HG03520 (cell line): ENCODE data around the gene LNPEP.
"Not testable (repeated sequence)": the region's sequence is repeated elsewhere in the genome, so short reads cannot be mapped to it uniquely, and the experiment has no call there.

ENCODE experiments used
- ATAC-seq: cut with Tn5 transposase; IDR thresholded peaks from one replicate; pipeline ENCODE4 v1.9.1; 2021; ENCODE audit warnings: mild to moderate bottlenecking, moderate library complexity; ENCODE audit not compliant: unreplicated experiment

LNPEP gene

DNA sequence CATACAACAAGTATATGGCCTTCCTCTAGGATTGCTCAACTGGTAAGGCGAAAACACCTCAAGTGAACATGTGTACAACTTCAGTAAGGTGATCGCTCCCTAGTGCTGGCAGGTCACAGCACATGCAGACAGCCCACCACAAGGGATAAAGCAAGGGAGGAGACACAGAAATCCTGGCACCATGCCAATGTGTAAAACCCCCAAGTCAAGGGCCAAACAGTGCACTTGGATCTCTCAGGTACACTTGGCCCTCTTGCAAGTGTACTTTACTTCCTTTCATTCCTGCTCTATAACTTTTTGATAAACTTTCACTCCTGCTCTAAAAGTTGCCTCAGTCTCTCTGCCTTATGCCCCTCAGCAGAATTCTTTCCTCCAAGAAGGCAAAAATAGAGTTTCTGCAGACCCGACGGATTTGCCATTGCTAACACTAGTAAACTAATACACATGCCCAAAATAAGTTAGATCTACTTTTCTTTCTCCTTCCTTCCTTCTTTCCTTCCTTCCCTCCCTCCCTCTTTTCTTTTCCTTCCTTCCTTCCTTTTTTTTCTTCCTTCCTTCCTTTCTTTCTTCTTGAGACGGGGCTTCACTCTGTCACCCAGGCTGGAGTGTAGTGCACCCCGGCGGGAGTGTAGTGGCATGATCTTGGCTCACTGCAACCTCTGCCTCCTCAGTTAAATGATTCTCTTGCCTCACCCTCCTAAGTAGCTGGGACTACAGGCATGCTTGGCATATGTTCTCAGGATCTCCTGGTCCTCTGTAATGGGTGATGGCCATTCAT is 6.8 kb upstream of the LNPEP start:
- ATAC-seq = no peak

DNA sequence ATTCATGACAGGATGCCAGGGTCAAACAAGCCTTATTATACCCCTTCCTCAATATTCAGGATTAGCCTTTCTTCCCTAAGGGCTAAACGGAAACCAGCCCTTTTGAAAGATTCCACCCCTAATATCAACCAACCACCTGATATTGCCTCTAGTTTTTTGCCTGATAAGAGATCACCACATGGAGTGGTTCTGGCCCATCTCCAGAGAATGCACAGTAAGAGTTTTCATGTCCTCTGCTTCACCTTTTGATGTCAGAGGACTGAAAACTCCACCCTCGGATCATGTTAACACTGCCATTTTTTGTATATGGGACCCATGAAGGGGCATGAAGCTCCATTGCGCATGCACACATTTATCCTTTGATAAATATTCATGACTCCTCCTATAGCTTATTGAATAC is 5.8 kb upstream of the LNPEP start:
- ATAC-seq = no peak

DNA sequence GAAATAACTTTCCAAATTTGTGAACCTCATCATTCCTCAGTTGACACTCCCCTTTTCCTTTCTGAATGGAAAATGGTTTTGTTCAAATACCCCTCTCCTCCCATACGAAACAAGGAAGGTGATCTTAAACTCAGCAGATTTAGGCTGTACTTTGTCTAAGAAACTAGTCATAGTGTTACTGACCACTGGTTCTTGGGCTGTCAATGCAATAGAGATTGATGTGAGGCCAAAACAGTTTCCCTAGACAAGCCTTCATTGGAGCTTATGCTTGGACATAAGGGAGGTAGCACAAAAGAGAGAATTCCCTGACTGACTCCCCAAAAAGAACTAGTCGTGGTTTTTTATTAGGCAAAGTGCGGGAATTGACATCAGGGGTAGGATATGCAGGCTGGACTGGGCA is 5.3 kb upstream of the LNPEP start:
- no peak for ATAC-seq

DNA sequence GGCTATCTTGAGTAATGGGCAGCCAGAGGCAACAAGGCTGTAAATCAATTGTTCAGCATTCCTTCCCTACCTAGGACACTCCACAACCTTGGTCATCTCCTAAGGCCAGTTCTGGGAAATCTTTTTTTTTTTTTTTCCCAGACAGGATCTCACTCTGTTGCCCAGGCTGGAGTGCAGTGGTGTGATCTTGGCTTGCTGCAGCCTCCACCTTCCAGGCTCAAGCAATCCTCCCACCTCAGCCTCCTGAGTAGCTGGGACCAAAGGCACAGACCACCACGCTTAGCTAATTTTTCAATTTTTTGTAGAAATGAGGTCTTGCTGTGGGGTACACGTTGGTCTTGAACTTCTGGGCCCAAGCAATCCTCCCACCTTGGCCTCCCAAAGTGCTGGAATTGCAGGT is 4.8 kb upstream of the LNPEP start:
- not testable (repeated sequence) for ATAC-seq

DNA sequence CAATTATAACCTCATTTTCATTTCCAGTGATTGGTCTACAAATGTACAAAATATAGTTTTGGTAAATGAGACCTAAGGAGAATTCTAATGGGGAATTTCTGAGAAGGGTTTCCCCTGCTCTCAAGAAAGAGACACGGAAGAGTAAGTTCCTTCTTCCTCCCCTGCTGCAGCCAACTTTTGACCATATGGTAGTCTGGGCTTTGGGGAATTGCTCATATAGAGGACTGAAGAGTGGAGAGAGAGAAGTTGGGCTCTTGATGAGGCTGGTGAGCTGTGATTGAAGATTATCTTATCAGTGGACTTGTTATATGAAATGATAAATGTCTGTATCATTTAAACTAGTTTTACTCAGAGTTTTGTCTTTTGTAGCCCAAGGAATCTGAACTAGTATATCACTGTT is 4.3 kb upstream of the LNPEP start:
- no peak for ATAC-seq

DNA sequence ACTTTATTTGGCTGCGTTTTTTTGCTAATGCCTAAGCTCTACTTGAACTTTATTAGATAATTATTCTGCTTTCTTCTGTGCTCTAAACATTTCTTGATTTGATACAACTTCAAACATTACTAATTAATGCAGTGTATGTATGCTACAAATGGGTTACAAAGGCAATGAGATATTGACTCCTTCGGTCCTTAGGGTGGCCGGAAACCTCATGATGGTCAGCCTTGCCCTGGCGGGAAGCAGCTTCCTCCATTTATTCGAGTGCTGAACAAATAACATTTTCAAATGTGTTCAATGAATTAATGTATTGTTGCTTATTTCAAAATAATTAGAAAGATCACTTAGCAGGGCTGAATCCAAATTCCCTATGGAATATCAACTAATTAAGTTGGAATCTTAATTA is 3.9 kb upstream of the LNPEP start:
- no peak for ATAC-seq

DNA sequence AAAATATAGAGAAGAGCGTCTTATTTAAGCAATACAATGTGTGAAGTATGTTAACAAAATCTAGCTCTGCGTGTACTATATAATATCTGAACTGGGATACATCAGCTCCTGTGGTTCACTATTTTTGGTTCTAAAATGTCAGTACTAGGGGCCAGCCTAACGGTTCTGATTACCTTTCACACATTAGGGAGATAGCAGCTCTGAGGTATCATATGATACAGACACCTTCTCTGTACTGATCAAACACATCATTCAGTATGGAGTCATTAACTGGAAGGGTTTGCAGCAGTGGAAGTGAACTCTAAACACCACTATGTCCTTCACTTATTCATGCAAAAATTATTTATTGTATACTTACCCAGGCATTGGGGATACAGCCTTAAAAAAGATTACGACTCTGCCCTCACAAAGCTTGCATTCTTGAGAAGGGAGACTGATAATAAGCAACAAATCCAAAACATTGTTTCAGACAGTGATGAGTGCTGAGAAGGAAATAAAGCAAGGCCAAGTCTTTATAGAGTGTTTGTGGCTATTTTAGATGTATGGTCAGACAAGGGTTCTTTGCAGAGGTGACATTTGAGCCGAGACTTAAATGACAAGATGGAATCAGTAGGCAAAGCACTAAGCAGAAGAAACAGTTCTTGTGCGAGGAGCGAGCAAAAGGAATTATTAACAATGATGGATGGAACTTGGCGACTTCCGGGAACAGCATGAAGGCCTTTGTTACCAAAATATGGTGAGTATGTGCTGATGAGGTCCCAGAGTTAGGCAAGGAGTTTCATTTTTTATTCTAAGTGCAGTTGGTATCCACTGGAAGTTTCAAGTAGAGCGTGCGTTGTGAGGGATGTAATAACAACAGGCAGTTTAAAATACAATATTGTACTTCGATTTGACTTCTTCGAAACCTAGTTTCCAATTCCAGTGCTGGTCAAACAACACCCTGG is 1.8 kb upstream of the LNPEP start:
- ATAC-seq = peak; percentile 1

DNA sequence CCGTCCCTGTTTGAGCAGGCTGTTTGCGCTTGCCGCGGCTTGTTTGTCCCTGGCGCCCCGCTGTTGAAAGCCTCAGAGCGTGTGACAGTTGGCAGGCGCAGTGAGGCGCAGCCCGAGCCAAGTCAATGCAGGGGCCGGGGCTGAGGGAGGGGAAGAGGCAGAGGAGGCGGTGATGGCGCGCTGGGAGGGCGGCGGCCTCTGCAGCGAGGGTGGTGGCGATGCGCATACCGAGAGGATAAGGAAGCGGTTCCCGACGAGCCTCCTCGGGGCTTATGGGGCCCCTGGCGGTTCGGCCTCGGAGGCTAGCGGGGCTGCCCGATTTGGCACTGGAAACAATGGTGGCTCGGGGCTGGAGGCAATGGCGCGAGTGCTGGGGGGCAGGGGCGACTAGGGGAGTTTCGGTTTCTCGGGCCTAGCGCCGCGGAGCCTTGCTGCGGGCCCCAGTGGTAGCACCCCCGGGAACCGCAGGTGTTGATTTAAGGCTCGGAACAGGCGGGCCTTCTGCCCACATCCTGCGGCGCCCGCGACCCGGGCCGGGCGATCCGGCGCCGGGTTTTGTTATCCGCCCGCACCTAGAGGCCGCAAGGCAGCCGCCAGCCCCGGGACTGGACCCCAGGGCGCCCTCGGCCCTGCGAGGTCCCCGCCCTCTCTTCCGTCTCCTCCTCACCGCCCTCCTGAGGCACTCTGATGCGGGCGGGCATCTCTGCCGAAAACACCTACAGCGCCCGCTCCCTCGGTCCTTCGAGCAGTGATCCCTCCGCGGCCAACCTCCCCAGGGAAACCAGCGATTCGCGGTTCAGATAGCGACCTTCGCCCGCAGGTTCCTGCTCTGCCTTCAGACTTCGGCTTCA is 947 bp upstream of the LNPEP start:
- ATAC-seq = peak; percentile 54

DNA sequence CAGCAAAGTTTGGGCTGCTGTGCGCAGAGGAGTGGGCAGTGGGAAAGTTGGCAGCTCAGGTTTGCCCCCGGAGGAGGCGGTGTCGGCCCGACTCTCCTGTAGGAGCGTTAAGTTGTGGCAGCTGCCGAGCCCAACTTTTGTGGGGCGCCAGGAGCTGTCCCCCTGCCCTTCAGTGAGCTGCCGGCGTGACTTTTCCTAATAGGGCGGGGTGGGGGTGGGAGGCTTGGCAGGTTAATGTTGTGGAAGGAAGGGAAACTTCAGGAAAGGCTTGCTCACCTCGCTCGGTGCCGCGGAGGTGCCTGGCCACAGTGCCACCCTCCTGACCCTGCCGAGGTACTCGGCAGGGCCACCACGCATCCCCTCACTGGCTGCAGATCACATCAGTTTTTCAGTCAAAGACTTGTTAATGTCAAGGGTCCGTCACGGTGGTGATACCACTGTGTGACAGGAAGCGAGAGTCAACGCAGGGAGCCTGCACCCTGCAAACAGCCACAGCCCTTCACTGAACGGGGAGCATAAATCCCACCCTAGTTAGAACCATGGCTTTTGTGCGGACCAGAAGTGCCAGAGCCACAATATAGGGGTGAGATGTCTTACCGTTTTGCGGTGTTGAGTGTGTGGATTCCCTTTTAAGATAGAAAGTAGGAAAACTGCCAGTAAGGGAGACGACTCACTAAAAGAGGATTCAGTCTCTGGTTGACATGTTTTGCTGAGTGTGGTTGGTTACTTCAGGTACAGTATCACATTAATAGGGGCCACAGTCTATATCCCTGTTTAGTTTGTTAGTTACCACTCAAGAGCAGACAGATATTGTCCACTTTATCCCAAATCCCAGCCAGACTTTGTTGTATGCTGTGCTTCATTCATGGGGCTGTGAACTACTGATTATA is 796 bp downstream of the LNPEP start:
- peak; percentile 23 for ATAC-seq

DNA sequence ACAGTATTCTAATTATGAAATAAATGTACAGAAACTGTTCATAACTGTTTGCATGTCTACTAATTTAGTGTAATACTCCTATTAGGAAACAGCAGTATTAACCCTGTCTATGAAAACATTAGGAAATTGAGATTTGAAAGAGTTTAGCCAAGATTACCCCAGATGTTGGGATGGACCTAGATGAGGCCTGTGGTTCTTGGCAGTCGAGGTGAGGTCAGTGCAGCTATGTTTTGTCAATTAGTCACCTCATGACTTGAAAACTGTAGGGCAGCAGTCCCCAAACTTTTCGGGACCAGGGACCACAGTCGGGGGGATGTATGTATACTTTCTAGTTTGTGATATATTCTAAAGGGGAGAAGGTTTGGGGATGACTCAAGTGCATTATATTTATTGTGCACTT is 4.7 kb downstream of the LNPEP start:
- ATAC-seq = no peak

DNA sequence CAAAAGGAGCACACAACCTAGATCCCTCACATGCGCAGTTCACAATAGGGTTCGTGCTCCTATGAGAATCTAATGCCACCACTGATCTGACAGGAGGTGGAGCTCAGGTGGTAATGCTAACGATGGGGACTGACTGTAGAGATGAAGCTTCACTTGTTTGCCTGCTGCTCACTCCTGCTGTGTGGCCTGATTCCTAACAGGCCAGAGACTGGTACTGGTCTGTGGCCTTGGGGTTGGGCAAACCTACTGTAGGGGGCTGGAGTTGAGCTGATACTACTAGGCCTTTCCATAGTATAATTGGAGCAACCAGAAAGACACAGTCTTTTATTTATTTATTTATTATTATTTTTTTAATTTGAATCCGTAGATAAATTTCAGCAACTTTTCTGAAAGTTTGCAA is 5.3 kb downstream of the LNPEP start:
- no peak for ATAC-seq

DNA sequence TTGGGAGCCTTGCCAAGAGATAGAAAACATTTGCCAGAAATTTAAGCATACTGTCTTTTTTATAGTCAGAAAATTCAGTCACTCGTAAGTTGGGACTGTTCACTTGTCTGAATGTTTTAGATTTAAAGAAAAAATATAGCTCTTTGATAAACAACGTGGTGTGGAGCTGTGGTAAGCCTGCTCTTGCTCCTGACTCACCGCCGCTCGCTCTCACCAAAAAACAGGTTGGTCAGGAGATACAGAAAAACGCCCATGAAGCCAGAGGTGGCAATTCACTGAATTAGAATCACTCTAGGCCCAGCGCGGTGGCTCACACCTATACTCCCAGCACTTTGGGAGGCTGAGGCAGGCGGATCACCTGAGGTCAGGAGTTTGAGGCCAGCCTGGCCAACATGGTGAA is 6.2 kb downstream of the LNPEP start:
- ATAC-seq = no peak

DNA sequence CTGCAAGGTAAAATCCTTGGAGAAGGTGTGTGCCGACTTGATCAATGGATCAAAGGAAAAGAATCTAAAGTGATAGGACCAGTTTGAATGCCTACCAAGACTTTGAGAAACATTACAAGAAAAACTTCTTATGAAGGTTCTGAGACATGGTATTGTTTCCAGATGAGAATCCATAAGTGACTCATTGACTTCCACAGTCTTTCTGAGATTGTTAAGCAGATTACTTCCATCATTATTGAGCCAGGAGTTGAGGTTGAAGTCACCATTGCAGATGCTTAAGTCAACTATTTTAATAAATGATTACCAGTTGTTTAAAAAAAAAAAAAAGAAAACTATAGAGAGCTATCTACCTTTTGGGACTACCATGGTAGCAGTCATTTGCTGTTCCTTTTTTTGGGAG is 7.0 kb downstream of the LNPEP start:
- ATAC-seq = no peak

DNA sequence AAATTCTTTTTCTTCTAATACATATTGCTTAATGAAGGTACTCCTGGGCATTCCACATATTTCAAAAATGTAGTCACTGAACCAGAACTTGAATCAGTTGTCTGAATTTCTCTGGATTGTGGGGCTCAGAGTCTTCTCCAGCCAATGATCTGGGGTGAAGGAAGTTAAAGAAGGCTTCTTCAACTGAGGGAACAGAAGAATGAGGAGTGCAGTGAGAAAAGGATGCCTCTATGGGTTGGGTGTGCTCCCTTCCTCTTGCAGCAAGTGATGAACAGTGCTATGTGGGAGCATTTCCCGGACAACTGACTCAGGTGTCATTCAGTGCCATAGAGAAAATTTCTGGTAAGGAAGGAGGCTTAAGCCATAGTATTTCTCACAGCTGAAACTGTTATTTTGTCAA is 7.9 kb downstream of the LNPEP start:
- no peak for ATAC-seq

DNA sequence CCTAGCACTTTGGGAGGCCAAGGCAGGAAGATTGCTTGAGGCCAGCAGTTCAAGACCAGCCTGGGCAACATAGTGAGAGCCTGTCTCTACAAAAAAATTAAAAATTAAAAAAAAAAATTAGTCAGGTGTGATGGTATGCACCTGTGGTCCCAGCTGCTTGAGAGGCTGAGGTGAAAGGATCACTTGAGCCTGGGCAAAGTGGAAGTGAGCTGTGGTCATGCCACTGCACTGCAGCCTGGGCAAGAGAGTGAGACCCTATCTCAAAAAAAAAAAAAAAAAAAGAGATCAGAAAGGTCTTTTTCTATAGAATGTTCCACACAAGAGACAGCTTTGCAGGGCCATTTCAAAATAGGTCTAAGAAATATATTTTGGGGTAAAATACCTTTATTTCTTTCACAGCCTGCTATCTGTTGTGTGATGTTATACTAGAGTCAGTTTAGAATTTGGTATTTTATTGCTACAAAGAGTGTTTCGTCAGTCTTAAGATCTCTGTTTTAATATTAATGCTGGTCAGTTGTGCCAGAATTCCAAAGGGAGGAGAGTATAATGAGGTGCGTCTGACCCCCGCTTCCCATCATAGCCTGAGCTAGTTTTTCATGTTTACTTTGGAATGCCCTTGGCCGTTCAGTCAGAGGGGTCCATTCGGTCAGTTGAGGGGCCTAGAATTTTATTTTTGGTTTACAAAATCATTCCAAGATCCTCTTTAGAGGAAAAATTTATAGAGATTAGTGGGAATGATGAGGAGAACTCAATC is 9.4 kb downstream of the LNPEP start:
- no peak for ATAC-seq

DNA sequence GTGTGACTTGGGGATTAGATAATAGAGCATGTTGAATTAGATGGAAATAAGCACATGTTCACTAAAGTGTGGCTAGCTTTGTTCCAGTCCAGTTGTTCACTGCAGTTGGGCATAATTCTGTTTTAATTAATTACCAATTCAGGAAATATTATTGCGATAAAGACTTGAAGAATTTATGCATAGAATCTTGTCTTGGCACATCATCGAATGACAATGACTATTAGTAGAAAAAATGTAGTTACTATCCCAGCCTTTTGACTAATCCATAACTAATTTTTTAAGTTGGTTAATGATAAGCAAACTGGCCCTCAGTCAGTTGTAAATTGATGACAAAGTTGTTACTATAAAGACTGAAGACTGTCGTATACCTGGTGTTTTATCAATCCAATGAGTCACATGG is 10.5 kb downstream of the LNPEP start:
- no peak for ATAC-seq

DNA sequence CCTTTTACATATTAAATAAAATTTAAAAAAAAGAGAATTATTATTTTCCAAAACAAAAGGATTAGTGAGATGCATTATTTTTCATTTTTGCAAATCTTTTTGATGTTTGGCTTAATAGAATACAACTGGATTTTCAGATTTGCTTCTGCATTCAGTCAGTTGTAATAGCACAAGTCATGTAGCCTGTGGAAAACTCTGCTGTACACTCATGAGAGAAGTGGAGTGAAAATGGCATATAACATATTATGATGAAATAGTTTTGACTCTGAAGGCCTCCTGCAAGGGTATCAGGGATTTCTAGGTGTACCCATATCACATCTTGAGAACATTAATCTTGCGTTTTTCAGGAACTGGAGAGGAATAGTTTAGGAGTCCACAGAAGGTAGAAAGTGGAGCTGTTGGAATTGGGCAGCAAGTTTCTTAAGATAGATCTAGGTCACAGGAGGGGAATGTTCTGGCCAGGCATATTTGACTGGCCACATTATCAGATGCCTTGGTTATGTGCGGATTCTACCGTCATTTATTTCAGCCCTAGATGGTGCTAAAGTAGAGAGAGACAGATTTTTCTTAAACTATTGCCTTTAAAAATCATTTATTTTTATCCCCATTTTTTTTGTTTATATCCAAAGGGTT is 16.4 kb downstream of the LNPEP start:
- no peak for ATAC-seq

DNA sequence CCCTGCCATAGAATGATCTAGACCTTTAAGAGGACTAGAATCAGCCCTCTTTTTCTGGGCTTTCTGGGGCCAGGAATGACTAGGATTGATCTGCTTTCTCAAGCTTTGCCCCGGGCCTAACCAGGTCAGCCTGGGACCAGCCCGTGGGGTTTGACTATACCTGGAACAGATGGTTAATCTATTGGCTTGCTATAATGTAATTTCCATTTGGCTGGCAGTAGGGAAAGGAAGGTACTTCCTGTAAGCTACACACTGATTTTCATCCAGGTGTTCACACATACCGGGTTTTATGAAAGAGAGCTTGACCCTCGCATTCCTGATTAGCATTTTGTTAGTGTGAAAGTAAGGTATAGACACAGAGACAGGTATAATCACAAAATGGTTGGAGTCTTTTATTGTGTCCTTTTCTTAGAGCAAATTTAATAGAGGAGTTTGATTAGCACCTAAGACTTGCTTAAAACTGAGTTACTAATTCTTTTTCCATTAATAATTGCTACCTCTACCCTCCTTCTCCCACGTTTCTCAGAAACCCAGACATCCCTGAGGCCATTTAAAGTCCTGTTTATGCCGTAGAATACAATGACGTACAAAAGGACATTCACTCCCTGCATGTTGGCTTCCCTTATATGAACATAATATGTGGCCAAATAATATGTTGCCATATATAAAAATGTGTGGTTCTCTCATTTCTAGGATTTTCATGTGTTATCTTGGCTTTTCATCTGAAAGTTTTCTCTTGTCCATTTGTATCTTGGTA is 17.3 kb downstream of the LNPEP start:
- no peak for ATAC-seq
